DLD1 (cell line): ENCODE results near the gene HECTD4.
"Not testable (repeated sequence)": the region's sequence is repeated elsewhere in the genome, so short reads cannot be mapped to it uniquely, and the experiment has no call there.

Experiments
- in situ Hi-C: cut with HindIII; loops from 2 replicates; pipeline ENCODE4 v1.10.0; 2017; ENCODE audit warnings: low sequenced_read_pairs

Gene HECTD4

GRCh38 chr12:112285600-112286401 is 96.4 kb downstream of the HECTD4 start:
- in situ Hi-C loops = loop anchor here (10.0 kb wide), 1 partner anchor 251 kb away; no protein-coding TSS in a partner anchor

DNA sequence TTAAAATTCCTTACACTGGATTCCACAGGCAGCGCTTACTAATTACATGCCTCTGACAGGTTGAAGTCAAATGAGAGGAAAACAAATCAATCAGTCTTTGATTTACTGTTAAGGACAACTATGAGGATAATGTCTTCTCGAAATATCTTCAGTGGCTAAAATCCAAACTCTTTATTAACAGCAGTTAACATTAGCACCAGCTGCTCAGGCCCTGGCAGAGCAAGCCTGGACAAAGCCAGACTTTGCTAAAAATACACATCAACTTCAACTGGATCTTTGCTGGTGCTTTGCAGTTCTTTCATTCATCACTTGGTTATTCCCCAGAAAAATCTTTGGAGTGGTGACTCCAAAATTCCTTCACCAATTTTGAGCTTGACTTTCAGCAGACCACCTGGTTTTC is 98.7 kb downstream of the HECTD4 start:
- in situ Hi-C loops = loop anchor here (10.0 kb wide), 1 partner anchor 249 kb away; no protein-coding TSS in a partner anchor

DNA sequence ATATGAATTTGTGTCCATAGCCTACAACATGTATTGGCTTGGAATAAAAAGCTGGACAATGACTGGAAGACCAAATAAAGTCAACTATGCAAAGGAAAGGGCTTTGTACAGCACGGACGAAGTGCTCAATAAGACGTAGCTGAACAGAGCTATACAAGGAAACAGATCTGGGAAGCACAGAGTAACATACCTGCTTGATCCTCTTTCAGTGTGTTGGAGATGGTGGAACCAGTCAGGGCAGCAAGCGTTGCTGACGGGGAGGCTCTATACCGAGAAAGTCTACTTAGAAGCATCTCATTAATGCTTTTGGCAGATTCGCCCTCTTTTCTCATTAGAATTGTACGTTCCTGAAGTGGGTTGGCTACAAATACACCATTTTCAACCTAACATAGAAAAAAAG is 99.3 kb downstream of the HECTD4 start:
- in situ Hi-C loops = loop anchor here (10.0 kb wide), 1 partner anchor 248 kb away; no protein-coding TSS in a partner anchor

DNA sequence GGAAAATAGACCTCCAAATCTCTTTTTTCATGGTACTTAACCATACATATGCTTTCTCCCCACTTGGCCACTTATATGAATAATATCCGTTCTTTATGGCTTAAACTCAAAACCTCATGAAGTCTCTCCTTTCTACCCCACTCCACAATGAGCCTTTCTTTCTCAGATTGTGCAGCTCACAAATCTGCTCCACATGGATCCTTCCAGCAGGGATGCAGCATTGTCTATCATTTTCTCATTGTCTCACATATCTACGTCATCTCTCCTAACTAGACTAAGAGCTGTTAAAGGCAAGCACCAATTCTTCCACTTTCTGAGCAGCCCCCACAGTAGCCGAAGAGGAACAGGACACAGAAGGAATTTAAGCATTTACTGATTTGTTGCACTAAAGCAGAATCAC is 106.4 kb downstream of the HECTD4 start:
- in situ Hi-C loops = no loop called here

- in situ Hi-C loops = no loop called here
These were observed 107.0 kb downstream of the HECTD4 start for GRCh38 chr12:112275207-112275606.

GRCh38 chr12:112270673-112271072 is 111.6 kb downstream of the HECTD4 start:
- in situ Hi-C loops = no loop called here

GRCh38 chr12:112266473-112266872 is 115.8 kb downstream of the HECTD4 start:
- in situ Hi-C loops = no loop called here

- in situ Hi-C loops = loop anchor here (5.0 kb wide), 1 partner anchor 86 kb away; no protein-coding TSS in a partner anchor
These were observed 120.7 kb downstream of the HECTD4 start for GRCh38 chr12:112261559-112261958.

DNA sequence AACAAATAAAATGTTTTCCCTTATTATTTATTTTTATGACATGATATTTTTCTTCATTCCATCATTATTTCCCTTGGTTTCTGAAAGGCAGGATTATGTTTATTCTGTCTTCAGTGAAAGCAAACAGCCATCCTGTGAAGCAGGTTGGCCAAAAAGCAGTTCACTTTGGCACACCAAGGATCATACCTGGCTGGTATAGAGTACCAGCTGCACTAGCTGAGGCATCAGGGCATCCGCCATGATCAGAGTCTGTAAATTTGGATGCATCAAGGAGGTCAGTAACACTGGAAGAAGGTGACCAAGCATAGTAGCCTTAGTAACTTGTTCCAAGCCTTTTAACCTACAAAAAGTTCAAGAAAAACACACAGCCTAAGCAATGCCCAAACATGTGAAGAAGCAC is 123.3 kb downstream of the HECTD4 start:
- in situ Hi-C loops = no loop called here

- in situ Hi-C loops = no loop called here
These were observed 125.5 kb downstream of the HECTD4 start for GRCh38 chr12:112256780-112257179.

DNA sequence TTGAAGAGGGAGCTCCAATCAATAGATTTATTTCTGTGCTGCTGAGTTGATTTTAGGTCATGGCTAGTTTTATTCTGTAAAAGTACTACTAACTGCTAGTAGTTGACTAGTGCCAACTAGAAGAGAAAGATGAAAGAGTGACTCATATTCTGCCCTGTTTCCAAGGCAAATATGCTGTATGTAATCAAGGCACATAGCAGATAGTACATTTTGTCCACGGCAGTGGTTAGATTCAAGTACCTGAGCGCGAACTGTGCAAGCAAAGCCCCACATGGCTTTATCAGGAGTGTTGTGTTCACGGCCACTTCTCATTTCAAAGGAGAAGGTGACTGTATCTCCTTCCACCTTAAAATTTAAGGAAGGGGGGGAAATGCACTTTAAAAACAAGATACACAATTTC is 130.0 kb downstream of the HECTD4 start:
- in situ Hi-C loops = no loop called here

DNA sequence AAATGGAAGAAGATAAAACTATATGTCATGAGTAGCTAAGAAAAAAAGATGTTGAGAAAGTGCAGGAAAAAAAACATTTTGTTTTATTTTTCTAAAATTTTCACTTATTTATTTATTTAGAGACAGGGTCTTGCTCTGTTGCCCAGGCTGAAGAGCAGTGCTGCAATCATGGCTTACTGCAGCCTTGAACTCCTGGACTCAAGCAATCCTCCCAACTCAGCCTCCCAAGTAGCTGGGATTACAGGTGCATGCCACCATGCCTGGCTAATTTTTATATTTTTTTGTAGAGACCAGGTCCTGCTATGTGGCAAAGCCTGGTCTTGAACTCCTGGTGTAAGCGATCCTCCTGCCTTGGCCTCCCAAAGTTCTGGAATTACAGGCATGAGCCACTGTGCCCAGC is 137.3 kb downstream of the HECTD4 start:
- in situ Hi-C loops = not testable (repeated sequence)

DNA sequence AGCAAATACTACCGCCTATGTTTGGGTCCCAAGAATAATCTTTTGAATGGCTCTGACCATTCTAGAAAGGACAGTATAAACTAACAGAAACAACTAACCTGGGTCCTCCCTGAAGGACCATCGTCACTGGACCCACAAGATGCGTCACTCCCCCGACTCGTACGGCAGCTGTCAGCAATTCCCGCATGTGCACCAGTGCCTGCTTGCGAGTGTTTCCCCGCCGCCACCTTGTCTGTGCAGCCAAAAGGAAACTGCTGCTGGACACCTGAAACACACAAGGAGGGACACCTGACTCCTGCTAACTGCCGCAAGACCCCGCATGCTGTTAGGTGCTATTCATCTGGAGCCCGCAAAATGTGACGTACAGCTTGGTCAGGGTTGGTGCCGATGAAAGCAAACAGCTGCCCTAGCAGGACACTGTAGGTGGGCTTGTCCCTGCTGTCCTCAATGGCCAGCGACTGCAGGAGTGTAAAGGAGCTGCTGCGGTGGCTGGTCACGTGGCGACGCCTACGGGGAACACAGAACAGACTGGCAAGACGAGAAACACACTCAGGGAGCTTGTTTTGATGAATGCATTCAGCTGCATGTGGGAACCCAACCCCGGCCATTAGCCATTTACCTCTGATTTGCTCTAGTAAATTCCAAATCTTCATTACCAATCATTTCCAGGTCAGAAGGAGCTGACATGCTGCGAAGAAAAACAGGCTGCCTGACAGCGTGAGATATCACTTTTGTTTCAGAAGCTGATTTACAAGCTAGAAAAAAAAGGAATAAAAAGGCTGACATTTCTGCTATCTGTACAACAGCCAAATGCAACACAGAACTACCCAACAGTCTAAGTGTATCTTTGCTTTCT is 138.7 kb downstream of the HECTD4 start:
- in situ Hi-C loops = no loop called here

DNA sequence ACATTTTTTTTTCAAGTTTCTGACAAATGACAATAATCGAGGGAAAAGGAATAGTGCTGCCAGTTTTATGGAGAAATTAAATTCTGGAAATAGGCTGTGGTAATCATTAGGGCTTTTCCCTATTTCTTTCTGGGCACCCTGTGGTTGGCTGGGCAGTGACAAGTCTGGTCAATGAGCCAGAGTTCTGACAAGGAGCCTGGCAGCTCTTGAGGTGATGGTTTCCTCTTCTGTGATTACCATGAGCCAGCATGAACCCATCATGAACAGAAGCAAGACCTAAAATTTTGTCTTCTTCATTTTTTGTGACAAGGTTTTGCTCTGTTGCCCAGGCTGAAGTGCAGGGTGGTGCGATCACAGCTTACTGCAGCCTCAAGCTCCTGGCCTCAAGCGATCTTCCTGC is 141.1 kb downstream of the HECTD4 start:
- in situ Hi-C loops = no loop called here

DNA sequence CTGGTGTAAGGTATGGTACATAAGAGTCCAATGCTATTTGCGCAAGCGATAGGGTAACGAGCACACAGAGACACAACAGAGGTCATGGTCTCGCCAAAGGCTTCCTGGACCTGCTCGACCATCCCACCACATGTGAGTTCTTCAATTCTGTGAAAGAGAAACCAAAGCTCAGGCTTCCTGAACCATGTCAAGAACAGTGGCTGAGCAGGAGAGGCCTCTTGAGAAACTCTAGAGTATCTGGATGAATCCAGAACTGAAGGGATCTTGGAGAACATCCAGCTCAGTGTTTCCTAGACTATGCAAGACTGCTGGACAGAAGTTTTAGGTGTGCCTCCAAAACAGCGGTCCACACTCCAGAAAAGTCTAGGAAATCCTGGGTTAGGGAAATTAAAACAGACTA is 142.3 kb downstream of the HECTD4 start:
- in situ Hi-C loops = no loop called here

DNA sequence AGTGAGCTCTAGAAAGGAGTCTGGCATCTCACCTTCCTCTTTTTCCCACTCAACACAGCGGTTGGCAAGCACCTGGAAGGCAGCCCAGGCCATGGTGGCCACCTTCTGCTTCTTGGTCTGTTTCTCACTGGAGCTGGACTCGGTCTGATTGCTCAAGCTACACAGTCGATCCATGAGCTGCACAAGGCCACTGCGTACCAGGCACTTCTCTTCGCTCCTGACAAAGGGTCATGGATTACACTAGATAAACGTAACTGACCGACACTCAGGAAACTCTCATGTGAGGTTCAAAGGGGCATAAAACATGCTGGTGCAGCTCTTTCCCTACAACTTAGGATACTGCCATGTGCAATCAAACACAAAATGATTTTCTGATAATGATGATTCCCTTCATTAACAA is 143.2 kb downstream of the HECTD4 start:
- in situ Hi-C loops = no loop called here

GRCh38 chr12:112238441-112238840 is 143.8 kb downstream of the HECTD4 start:
- in situ Hi-C loops = no loop called here

GRCh38 chr12:112236786-112237185 is 145.4 kb downstream of the HECTD4 start:
- in situ Hi-C loops = no loop called here

GRCh38 chr12:112236386-112236785 is 145.8 kb downstream of the HECTD4 start:
- in situ Hi-C loops = no loop called here

- in situ Hi-C loops = no loop called here
These were observed 147.9 kb downstream of the HECTD4 start for GRCh38 chr12:112234303-112234702.

- in situ Hi-C loops = no loop called here
These were observed 149.0 kb downstream of the HECTD4 start for GRCh38 chr12:112233242-112233641.

DNA sequence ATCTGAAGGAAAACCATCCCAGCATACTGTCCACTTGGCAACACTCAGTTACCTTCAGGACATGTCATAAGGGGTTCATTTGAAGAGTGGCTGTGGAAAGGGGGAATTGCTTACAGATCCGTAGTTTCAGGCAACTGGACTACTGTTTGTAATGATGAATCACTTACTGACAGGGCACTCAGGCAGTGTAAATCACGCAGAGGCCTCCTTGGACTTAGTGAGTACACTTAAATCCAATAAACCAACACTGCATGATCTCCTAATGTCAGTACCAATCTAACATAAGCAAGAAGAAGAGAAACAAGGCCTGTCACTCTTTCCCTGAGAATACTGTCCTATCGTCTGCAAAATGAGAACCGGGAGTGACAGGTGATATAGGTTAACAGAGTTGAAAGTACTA is 152.1 kb downstream of the HECTD4 start:
- in situ Hi-C loops = no loop called here
